ENCODE results near the gene CELA2B. TPM values are rescaled to one million over a fixed set of nuclear protein-coding genes. Genes with fewer than 3 reads are reported as not detected.

CELA2B gene
- total RNA-seq, 1 experiment from 2014 or later: not detected

DNA sequence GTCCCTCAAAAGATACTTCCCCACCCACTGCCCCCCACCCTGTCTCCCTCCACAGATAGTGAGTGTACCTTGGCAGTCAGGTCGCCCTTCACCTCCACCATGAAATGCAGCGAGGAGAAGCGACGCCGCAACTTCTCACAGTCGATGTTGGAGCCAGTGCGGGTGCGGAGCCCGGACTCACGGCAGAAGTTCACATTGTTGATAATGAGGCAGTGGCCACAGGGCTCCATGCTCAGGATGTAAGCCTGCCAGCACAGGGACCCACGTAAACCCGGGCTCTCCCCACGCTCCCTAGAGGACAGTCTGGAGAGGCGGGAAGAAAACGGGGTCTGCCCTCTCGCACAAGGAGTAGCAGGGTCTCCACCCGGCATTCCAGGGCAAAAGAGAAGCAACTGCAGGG lies 30.9 kb downstream of the CELA2B start:
- Mint-ChIP-seq H3K27ac (no peak overlapping the region), H3K9me3 (no peaks in the 10 kb centered on the region), H3K4me3 (no peak overlapping the region), H3K27me3 (ENCODE audit: low read depth) (no peaks in the 10 kb centered on the region), H3K36me3 (peaks cover 3% of the 10 kb centered on the region), H3K4me1 (peaks cover 48% of the 10 kb centered on the region)
- DNase-seq (ENCODE audit: low spot score): no peak
- TF ChIP-seq SP1 (CRISPR knock-in tag; conservative IDR thresholded peaks at IDR 0.05) (no peak), EMX1 (CRISPR knock-in tag; IDR thresholded peaks at IDR 0.05) (no peak), ZNF423 (CRISPR knock-in tag; IDR thresholded peaks at IDR 0.05) (no peak)
- TF ChIP-seq, protein P1, sequence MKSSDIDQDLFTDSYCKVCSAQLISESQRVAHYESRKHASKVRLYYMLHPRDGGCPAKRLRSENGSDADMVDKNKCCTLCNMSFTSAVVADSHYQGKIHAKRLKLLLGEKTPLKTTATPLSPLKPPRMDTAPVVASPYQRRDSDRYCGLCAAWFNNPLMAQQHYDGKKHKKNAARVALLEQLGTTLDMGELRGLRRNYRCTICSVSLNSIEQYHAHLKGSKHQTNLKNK (CRISPR knock-in tag; IDR thresholded peaks at IDR 0.05): no peak
- CTCF ChIA-PET: no interaction called here
- POLR2A ChIA-PET: no interaction called here
- no peak for ATAC-seq

DNA sequence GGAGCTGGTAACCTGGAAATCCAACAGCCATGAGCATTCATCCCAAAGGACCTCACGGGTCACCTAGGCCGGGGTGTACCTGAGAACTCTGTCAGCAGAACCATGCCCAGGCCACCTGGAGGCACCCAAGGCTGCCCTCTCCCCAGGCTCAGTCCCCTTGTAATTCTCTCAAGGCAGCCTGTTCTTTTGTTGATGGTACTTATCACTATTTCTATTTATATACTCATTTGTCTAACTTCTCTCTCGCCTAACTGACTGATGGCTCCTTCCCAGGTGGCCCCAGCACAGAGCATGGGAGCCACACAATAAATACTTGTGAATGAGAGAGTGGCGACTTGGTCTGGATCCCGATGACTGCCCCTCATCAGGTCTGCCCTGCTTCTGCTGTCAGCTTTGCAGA lies 31.4 kb downstream of the CELA2B start:
- H3K9me3 Mint-ChIP-seq: no peaks in the 10 kb centered on the region
- TF ChIP-seq, protein P2, sequence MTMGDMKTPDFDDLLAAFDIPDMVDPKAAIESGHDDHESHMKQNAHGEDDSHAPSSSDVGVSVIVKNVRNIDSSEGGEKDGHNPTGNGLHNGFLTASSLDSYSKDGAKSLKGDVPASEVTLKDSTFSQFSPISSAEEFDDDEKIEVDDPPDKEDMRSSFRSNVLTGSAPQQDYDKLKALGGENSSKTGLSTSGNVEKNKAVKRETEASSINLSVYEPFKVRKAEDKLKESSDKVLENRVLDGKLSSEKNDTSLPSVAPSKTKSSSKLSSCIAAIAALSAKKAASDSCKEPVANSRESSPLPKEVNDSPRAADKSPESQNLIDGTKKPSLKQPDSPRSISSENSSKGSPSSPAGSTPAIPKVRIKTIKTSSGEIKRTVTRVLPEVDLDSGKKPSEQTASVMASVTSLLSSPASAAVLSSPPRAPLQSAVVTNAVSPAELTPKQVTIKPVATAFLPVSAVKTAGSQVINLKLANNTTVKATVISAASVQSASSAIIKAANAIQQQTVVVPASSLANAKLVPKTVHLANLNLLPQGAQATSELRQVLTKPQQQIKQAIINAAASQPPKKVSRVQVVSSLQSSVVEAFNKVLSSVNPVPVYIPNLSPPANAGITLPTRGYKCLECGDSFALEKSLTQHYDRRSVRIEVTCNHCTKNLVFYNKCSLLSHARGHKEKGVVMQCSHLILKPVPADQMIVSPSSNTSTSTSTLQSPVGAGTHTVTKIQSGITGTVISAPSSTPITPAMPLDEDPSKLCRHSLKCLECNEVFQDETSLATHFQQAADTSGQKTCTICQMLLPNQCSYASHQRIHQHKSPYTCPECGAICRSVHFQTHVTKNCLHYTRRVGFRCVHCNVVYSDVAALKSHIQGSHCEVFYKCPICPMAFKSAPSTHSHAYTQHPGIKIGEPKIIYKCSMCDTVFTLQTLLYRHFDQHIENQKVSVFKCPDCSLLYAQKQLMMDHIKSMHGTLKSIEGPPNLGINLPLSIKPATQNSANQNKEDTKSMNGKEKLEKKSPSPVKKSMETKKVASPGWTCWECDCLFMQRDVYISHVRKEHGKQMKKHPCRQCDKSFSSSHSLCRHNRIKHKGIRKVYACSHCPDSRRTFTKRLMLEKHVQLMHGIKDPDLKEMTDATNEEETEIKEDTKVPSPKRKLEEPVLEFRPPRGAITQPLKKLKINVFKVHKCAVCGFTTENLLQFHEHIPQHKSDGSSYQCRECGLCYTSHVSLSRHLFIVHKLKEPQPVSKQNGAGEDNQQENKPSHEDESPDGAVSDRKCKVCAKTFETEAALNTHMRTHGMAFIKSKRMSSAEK (CRISPR knock-in tag; IDR thresholded peaks at IDR 0.05; ENCODE audit: borderline replicate concordance): no peak
- TF ChIP-seq NR3C1 (CRISPR knock-in tag; conservative IDR thresholded peaks at IDR 0.05; ENCODE audit: low read depth) (no peak), TP53 (CRISPR knock-in tag; IDR thresholded peaks at IDR 0.05) (no peak), FOXJ3 (CRISPR knock-in tag; IDR thresholded peaks at IDR 0.05; ENCODE audit: borderline replicate concordance) (no peak), FOXP1 (CRISPR knock-in tag; IDR thresholded peaks at IDR 0.05; ENCODE audit: borderline replicate concordance) (no peak), NR1H2 (CRISPR knock-in tag; IDR thresholded peaks at IDR 0.05) (no peak), MYBL2 (CRISPR knock-in tag; IDR thresholded peaks at IDR 0.05) (no peak), SOX15 (CRISPR knock-in tag; IDR thresholded peaks at IDR 0.05) (no peak), NFE2L1 (CRISPR knock-in tag; IDR thresholded peaks at IDR 0.05) (no peak), ZNF232 (CRISPR knock-in tag; IDR thresholded peaks at IDR 0.05) (no peak), PRRX2 (CRISPR knock-in tag; IDR thresholded peaks at IDR 0.05) (no peak), JAZF1 (CRISPR knock-in tag; IDR thresholded peaks at IDR 0.05) (no peak), GABPB1 (CRISPR knock-in tag; IDR thresholded peaks at IDR 0.05) (no peak)
- TF ChIP-seq, protein P3, sequence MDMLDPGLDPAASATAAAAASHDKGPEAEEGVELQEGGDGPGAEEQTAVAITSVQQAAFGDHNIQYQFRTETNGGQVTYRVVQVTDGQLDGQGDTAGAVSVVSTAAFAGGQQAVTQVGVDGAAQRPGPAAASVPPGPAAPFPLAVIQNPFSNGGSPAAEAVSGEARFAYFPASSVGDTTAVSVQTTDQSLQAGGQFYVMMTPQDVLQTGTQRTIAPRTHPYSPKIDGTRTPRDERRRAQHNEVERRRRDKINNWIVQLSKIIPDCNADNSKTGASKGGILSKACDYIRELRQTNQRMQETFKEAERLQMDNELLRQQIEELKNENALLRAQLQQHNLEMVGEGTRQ (CRISPR knock-in tag; IDR thresholded peaks at IDR 0.05): no peak
- TF ChIP-seq, protein P4, sequence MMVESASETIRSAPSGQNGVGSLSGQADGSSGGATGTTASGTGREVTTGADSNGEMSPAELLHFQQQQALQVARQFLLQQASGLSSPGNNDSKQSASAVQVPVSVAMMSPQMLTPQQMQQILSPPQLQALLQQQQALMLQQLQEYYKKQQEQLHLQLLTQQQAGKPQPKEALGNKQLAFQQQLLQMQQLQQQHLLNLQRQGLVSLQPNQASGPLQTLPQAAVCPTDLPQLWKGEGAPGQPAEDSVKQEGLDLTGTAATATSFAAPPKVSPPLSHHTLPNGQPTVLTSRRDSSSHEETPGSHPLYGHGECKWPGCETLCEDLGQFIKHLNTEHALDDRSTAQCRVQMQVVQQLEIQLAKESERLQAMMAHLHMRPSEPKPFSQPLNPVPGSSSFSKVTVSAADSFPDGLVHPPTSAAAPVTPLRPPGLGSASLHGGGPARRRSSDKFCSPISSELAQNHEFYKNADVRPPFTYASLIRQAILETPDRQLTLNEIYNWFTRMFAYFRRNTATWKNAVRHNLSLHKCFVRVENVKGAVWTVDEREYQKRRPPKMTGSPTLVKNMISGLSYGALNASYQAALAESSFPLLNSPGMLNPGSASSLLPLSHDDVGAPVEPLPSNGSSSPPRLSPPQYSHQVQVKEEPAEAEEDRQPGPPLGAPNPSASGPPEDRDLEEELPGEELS (CRISPR knock-in tag; IDR thresholded peaks at IDR 0.05): no peak
- TF ChIP-seq, protein P5, sequence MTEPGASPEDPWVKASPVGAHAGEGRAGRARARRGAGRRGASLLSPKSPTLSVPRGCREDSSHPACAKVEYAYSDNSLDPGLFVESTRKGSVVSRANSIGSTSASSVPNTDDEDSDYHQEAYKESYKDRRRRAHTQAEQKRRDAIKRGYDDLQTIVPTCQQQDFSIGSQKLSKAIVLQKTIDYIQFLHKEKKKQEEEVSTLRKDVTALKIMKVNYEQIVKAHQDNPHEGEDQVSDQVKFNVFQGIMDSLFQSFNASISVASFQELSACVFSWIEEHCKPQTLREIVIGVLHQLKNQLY (CRISPR knock-in tag; IDR thresholded peaks at IDR 0.05): no peak
- TF ChIP-seq, protein P6, sequence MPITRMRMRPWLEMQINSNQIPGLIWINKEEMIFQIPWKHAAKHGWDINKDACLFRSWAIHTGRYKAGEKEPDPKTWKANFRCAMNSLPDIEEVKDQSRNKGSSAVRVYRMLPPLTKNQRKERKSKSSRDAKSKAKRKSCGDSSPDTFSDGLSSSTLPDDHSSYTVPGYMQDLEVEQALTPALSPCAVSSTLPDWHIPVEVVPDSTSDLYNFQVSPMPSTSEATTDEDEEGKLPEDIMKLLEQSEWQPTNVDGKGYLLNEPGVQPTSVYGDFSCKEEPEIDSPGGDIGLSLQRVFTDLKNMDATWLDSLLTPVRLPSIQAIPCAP (CRISPR knock-in tag; IDR thresholded peaks at IDR 0.05): no peak
- TF ChIP-seq, protein P7, sequence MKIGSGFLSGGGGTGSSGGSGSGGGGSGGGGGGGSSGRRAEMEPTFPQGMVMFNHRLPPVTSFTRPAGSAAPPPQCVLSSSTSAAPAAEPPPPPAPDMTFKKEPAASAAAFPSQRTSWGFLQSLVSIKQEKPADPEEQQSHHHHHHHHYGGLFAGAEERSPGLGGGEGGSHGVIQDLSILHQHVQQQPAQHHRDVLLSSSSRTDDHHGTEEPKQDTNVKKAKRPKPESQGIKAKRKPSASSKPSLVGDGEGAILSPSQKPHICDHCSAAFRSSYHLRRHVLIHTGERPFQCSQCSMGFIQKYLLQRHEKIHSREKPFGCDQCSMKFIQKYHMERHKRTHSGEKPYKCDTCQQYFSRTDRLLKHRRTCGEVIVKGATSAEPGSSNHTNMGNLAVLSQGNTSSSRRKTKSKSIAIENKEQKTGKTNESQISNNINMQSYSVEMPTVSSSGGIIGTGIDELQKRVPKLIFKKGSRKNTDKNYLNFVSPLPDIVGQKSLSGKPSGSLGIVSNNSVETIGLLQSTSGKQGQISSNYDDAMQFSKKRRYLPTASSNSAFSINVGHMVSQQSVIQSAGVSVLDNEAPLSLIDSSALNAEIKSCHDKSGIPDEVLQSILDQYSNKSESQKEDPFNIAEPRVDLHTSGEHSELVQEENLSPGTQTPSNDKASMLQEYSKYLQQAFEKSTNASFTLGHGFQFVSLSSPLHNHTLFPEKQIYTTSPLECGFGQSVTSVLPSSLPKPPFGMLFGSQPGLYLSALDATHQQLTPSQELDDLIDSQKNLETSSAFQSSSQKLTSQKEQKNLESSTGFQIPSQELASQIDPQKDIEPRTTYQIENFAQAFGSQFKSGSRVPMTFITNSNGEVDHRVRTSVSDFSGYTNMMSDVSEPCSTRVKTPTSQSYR (CRISPR knock-in tag; IDR thresholded peaks at IDR 0.05): no peak

More for the DNA sequence above, 31.4 kb downstream of the CELA2B start:
- DNase-seq (ENCODE audit: low spot score) (no peak), ATAC-seq (no peak)
- POLR2A ChIA-PET: interaction anchor here (2.3 kb wide), 1 partner anchor 20 kb away, joined by 7 read pairs; the partner anchor contains the start of gene DNAJC16
- peak overlapping the region; percentile 36; the same call in 1 of the 2 replicates for H3K4me3 Mint-ChIP-seq
- H3K4me1 Mint-ChIP-seq: peaks cover 44% of the 10 kb centered on the region
- peak overlapping the region; percentile 57; the same call in 1 of the 2 replicates for H3K27ac Mint-ChIP-seq
- H3K27me3 Mint-ChIP-seq (ENCODE audit: low read depth): no peaks in the 10 kb centered on the region
- CTCF ChIA-PET: interaction anchor here (1.1 kb wide), 1 partner anchor 78 kb away, joined by 3 read pairs; no protein-coding TSS in a partner anchor
- peaks cover 7% of the 10 kb centered on the region for H3K36me3 Mint-ChIP-seq

Measured in WTC11 (cell line).